Mesendoderm (in vitro differentiated cells): Measurements from ENCODE around the gene RTBDN.
"Not testable (repeated sequence)": the region's sequence is repeated elsewhere in the genome, so short reads cannot be mapped to it uniquely, and the experiment has no call there.

Experiments used
- DNase-seq: peaks from one replicate; pipeline ENCODE4 v3.0.0; 2013
- H2AK5ac ChIP-seq: 2 replicates; pipeline ENCODE4 v1.6.1; 2013; ENCODE audit warnings: low read length, inconsistent platforms
- H2BK120ac ChIP-seq: 2 replicates; pipeline ENCODE4 v1.6.1; 2013; ENCODE audit warnings: low read depth, mild to moderate bottlenecking, low read length, moderate library complexity, mixed read lengths
- H2BK15ac ChIP-seq: replicated peaks from 2 replicates; pipeline ENCODE4 v1.6.1; 2013; ENCODE audit warnings: low read depth, mild to moderate bottlenecking, moderate library complexity
- H2BK5ac ChIP-seq: 2 replicates; pipeline ENCODE4 v1.6.1; 2013; ENCODE audit warnings: low read length, inconsistent platforms
- H3K18ac ChIP-seq: 2 replicates; pipeline ENCODE4 v1.6.1; 2013; ENCODE audit warnings: mild to moderate bottlenecking, low read length, mixed read lengths
- H3K23ac ChIP-seq: one replicate; pipeline ENCODE4 v1.6.1; 2013; ENCODE audit warnings: low read length
- H3K27ac ChIP-seq: 2 replicates; pipeline ENCODE4 v1.5.1; 2013; ENCODE audit warnings: low read depth, mild to moderate bottlenecking, inconsistent platforms, low read length, moderate library complexity
- H3K27me3 ChIP-seq: 2 replicates; pipeline ENCODE4 v1.6.1; 2013; ENCODE audit warnings: low read length, control low read depth, mild to moderate bottlenecking, inconsistent platforms; ENCODE audit not compliant: insufficient read depth, poor library complexity
- H3K36me3 ChIP-seq: 2 replicates; pipeline ENCODE4 v1.6.1; 2013; ENCODE audit warnings: low read length, inconsistent platforms; ENCODE audit not compliant: control insufficient read depth, insufficient read depth
- H3K4ac ChIP-seq: one replicate; pipeline ENCODE4 v1.6.1; 2013; ENCODE audit warnings: low read depth, mild to moderate bottlenecking, low read length, moderate library complexity
- H3K4me1 ChIP-seq: 2 replicates; pipeline ENCODE4 v1.6.1; 2013; ENCODE audit warnings: low read depth, low read length, inconsistent platforms; ENCODE audit not compliant: control insufficient read depth
- H3K4me2 ChIP-seq: 2 replicates; pipeline ENCODE4 v1.6.1; 2013; ENCODE audit warnings: low read length
- H3K4me3 ChIP-seq: 2 replicates; pipeline ENCODE4 v1.5.1; 2013; ENCODE audit warnings: mild to moderate bottlenecking, low read length
- H3K56ac ChIP-seq: one replicate; pipeline ENCODE4 v1.6.1; 2013; ENCODE audit warnings: low read length
- H3K79me1 ChIP-seq: 2 replicates; pipeline ENCODE4 v1.6.1; 2013; ENCODE audit warnings: low read length, inconsistent platforms
- H3K79me2 ChIP-seq: 2 replicates; pipeline ENCODE4 v1.6.1; 2013; ENCODE audit warnings: mild to moderate bottlenecking, low read length; ENCODE audit not compliant: control insufficient read depth, insufficient read depth
- H3K9ac ChIP-seq: 2 replicates; pipeline ENCODE4 v1.6.1; 2013; ENCODE audit warnings: low read length, inconsistent platforms
- H4K5ac ChIP-seq: one replicate; pipeline ENCODE4 v1.6.1; 2013; ENCODE audit warnings: low read length
- H4K8ac ChIP-seq: one replicate; pipeline ENCODE4 v1.6.1; 2013; ENCODE audit warnings: low read depth, mild to moderate bottlenecking, control low read depth, low read length, moderate library complexity
- WGBS: extraction: QIAGEN DNeasy Blood & Tissue Kit; methylation state at CpG from one replicate; pipeline ENCODE4 v1.1.7; 2013; ENCODE audit warnings: low lambda C conversion rate, missing lambda C conversion rate; ENCODE audit not compliant: insufficient coverage; ENCODE audit errors: extremely low coverage; 5-methylcytosine and 5-hydroxymethylcytosine counted together

RTBDN gene

DNA sequence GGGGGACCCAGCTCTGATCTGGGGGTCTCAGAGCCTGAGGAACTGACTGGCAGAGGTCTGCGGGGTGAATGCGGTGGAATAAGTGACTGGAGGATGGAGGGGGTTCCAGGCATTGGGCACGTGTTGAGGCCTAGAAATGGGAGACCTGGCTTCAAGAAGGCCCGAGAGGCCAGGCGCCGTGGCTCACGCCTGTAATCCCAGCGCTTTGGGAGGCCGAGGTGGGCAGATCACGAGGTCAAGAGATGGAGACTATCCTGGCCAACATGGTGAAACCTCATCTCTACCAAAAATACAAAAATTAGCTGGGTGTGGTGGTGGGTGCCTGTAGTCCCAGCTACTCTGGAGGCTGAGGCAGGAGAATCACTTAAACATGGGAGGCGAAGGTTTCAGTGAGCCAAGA lies 16.6 kb downstream of the RTBDN start:
- H2AK5ac ChIP-seq, H3K56ac ChIP-seq, H3K27ac ChIP-seq, H3K36me3 ChIP-seq, H3K23ac ChIP-seq, DNase-seq, H2BK120ac ChIP-seq, H3K4me1 ChIP-seq, H3K79me1 ChIP-seq, H2BK5ac ChIP-seq, H3K27me3 ChIP-seq, H3K9ac ChIP-seq, H4K5ac ChIP-seq, H3K79me2 ChIP-seq, H3K4me3 ChIP-seq, H3K4me2 ChIP-seq, H3K18ac ChIP-seq, H4K8ac ChIP-seq, H2BK15ac ChIP-seq, H3K4ac ChIP-seq: not testable (repeated sequence)
- WGBS = no CpG with 5 or more reads among the region's 11 CpGs

DNA sequence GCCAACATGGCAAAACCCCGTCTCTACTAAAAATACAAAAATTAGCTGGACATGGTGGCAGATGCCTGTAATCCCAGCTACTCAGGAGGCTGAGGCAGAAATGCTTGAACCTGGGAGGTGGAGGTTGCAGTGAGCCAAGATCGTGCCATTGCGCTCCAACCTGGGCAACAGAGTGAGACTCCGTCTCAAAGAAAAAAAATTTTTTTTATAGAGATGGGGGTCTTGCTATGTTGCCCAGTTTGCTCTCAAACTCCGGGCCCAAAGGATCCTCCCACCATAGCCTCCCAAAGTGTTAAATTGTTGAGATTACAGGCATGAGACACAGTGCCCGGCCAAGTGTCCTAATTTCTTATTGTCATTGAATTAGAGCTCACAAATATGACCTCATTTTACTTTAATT lies 17.2 kb downstream of the RTBDN start:
- not testable (repeated sequence) for H2BK5ac ChIP-seq, H2BK120ac ChIP-seq, H2AK5ac ChIP-seq, H3K18ac ChIP-seq, H4K5ac ChIP-seq, H3K79me2 ChIP-seq, H3K23ac ChIP-seq, H3K4ac ChIP-seq, H4K8ac ChIP-seq, H3K9ac ChIP-seq, H3K56ac ChIP-seq, H3K4me3 ChIP-seq, H3K79me1 ChIP-seq, H2BK15ac ChIP-seq, H3K4me1 ChIP-seq, H3K4me2 ChIP-seq, DNase-seq, H3K27me3 ChIP-seq, H3K36me3 ChIP-seq, H3K27ac ChIP-seq
- WGBS = no CpG with 5 or more reads among the region's 6 CpGs

DNA sequence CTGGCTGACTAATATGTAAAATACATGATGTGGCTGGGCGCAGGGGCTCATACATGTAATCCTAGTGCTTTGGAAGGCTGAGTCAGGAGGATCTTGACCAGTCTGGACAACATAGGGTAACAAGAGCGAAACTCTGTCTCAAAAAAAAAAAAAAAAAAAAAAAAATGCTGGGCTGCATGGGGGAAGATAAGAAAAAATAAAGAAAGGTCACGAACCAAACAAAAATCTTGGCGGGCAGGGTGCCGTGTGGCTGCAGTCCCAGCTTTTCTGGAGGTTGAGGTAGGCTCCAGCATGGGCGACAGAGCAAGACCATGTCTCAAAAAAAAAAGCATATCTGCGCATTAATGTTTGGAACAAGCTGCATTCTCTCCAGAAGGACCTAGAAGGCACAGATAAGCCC lies 19.3 kb downstream of the RTBDN start:
- no peak overlapping the region for H3K4me3 ChIP-seq
- H2AK5ac ChIP-seq = no peak overlapping the region
- H3K18ac ChIP-seq = no peak overlapping the region
- H3K23ac ChIP-seq = no peak overlapping the region
- no peak overlapping the region for H3K4ac ChIP-seq
- WGBS = no CpG with 5 or more reads among the region's 7 CpGs
- no peak overlapping the region for H2BK120ac ChIP-seq
- no peak overlapping the region for H2BK15ac ChIP-seq
- H3K27me3 ChIP-seq = no peaks in the 10 kb centered on the region
- no peak overlapping the region for H4K5ac ChIP-seq
- H3K56ac ChIP-seq = no peak overlapping the region
- H3K79me1 ChIP-seq = no peaks in the 10 kb centered on the region
- no peak overlapping the region for H3K9ac ChIP-seq
- no peaks in the 10 kb centered on the region for H3K79me2 ChIP-seq
- no peak overlapping the region for H3K4me2 ChIP-seq
- peaks cover 5% of the 10 kb centered on the region for H3K36me3 ChIP-seq
- H2BK5ac ChIP-seq = no peak overlapping the region
- no peak overlapping the region for H3K27ac ChIP-seq
- DNase-seq = no peak
- no peak overlapping the region for H4K8ac ChIP-seq
- H3K4me1 ChIP-seq = no peaks in the 10 kb centered on the region

DNA sequence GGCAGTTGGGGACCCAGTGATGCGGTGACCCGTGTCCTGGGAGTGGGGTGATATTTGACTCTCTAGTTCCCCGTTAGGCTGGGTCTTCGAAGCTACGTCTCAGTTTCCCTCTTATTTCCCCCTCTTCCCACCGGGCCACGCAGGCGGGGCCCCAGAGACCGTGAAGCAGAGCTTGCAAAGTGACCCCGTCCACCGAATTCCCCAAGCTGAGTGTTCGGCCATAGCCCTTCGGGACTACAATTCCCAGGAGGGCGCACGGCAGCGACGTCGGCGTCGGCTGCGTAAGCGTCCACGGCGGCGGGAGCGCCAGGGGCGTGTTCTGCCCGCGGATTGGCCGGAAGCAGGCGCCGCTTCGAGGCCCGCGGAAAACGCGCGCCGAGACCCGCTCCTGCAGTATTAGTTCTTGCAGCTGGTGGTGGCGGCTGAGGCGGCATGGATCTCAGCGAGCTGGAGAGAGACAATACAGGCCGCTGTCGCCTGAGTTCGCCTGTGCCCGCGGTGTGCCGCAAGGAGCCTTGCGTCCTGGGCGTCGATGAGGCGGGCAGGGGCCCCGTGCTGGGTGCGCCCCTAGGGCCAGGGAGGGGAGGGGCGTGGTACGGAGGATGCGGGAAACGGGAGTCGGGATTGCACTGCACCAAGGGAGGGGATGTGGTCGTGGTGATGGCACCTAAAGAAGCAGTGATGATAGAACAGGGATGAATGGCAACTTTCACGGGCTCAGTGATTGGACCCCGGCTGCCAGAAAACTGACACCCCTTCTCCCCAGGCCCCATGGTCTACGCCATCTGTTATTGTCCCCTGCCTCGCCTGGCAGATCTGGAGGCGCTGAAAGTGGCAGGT lies 27.9 kb downstream of the RTBDN start, which contains the start of gene RNASEH2A:
Gene RNASEH2A, plus strand, starts transcription at position 343 of the 840 bp plus-strand sequence. Its CDS starts 90 bp downstream, at position 433.
- H3K18ac ChIP-seq = no peak within 1 kb of the TSS
- peak within 1 kb of the TSS; percentile 77 for H3K4me3 ChIP-seq
- H3K56ac ChIP-seq = peak within 1 kb of the TSS; percentile 99
- DNase-seq = peak; percentile 94
- no peak within 1 kb of the TSS for H4K5ac ChIP-seq
- no CpG with 5 or more reads among the region's 66 CpGs for WGBS
- no peak within 1 kb of the TSS for H2BK120ac ChIP-seq
- peaks cover 3% of the 10 kb centered on the region for H3K4me1 ChIP-seq
- H3K4ac ChIP-seq = peak within 1 kb of the TSS; percentile 22
- H2BK15ac ChIP-seq = no peak within 1 kb of the TSS
- peaks cover 4% of the 10 kb centered on the region for H3K36me3 ChIP-seq
- H3K9ac ChIP-seq = peak within 1 kb of the TSS; percentile 94
- H3K23ac ChIP-seq = no peak within 1 kb of the TSS
- H3K79me2 ChIP-seq = peaks cover 3% of the 10 kb centered on the region
- H3K79me1 ChIP-seq = peaks cover 7% of the 10 kb centered on the region
- peak within 1 kb of the TSS; percentile 61 for H2AK5ac ChIP-seq
- H2BK5ac ChIP-seq = peak within 1 kb of the TSS; percentile 70
- H4K8ac ChIP-seq = peak within 1 kb of the TSS; percentile 83
- no peak within 1 kb of the TSS for H3K27ac ChIP-seq
- peak within 1 kb of the TSS; percentile 88 for H3K4me2 ChIP-seq
- no peaks in the 10 kb centered on the region for H3K27me3 ChIP-seq

DNA sequence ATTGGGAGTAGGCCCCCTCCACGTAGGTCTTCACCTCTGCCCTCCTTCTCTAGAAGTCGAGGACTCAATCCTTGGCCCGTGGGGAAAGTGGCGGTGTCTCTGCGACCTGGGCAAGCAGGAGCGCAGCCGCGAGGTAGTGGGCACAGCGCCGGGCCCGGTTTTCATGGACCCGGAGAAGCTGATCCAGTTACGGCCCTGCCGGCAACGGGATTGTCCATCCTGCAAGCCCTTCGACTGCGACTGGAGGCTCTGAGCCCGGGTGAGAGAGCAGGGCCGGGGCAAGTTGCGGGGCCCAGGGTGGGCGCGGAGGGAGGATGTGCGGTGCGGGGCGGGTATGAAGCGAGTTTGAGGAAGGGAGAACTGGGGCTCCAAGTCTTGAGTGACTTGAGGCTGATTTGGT lies 30.3 kb downstream of the RTBDN start:
- peaks cover 5% of the 10 kb centered on the region for H3K79me2 ChIP-seq
- H3K4ac ChIP-seq = no peak overlapping the region
- H3K18ac ChIP-seq = no peak overlapping the region
- H2AK5ac ChIP-seq = no peak overlapping the region
- no peak overlapping the region for H2BK5ac ChIP-seq
- H3K23ac ChIP-seq = no peak overlapping the region
- H2BK15ac ChIP-seq = no peak overlapping the region
- no peak overlapping the region for H3K4me2 ChIP-seq
- H4K8ac ChIP-seq = no peak overlapping the region
- H3K9ac ChIP-seq = no peak overlapping the region
- no CpG with 5 or more reads among the region's 26 CpGs for WGBS
- peaks cover 4% of the 10 kb centered on the region for H3K36me3 ChIP-seq
- H3K56ac ChIP-seq = no peak overlapping the region
- no peaks in the 10 kb centered on the region for H3K27me3 ChIP-seq
- no peak overlapping the region for H3K27ac ChIP-seq
- no peak overlapping the region for H2BK120ac ChIP-seq
- peaks cover 12% of the 10 kb centered on the region for H3K79me1 ChIP-seq
- DNase-seq = no peak
- H3K4me1 ChIP-seq = peaks cover 5% of the 10 kb centered on the region
- no peak overlapping the region for H4K5ac ChIP-seq
- H3K4me3 ChIP-seq = no peak overlapping the region
